Smooth muscle cell (in vitro differentiated cells): ENCODE measurements around the gene RASL11B. TPM values are rescaled to one million over a fixed set of nuclear protein-coding genes. Genes with fewer than 3 reads are reported as not detected.

Experiments used
- DNase-seq: peaks from one replicate; lab custom pipeline; 2025; ENCODE audit not compliant: unreplicated experiment; lab: John Stamatoyannopoulos, UW
- H2AFZ ChIP-seq: fragments of 200-600 bp; sonication (generic); 2 replicates; pipeline ENCODE4 v1.6.0; 2016; ENCODE audit warnings: antibody characterized with exemption, low read depth, mild to moderate bottlenecking
- H3F3A ChIP-seq: fragments of 200-600 bp; sonication (generic); 2 replicates; pipeline ENCODE4 v1.6.0; 2017; ENCODE audit warnings: antibody characterized with exemption, low read depth
- H3K27ac ChIP-seq: fragments of 200-600 bp; sonication (generic); 2 replicates; pipeline ENCODE4 v1.5.1; 2016; ENCODE audit warnings: low read depth, mild to moderate bottlenecking
- H3K27me3 ChIP-seq: fragments of 200-600 bp; sonication (generic); 2 replicates; pipeline ENCODE4 v1.6.1; 2016; ENCODE audit warnings: low read depth, mild to moderate bottlenecking
- H3K36me3 ChIP-seq: fragments of 200-600 bp; sonication (generic); 2 replicates; pipeline ENCODE4 v1.5.1; 2016; ENCODE audit warnings: low read depth
- H3K4me1 ChIP-seq: fragments of 200-600 bp; sonication (generic); 2 replicates; pipeline ENCODE4 v1.5.1; 2016; ENCODE audit warnings: low read depth
- H3K4me2 ChIP-seq: fragments of 200-600 bp; sonication (generic); 2 replicates; pipeline ENCODE4 v1.6.0; 2016; ENCODE audit warnings: mild to moderate bottlenecking
- H3K4me3 ChIP-seq: fragments of 200-600 bp; sonication (generic); 2 replicates; pipeline ENCODE4 v1.5.1; 2016; ENCODE audit warnings: mild to moderate bottlenecking
- H3K79me2 ChIP-seq: fragments of 200-600 bp; sonication (generic); 2 replicates; pipeline ENCODE4 v1.6.0; 2016; ENCODE audit warnings: low read depth, mild to moderate bottlenecking
- H3K9ac ChIP-seq: fragments of 200-600 bp; sonication (generic); 2 replicates; pipeline ENCODE4 v1.6.0; 2016; ENCODE audit warnings: low read depth
- H3K9me3 ChIP-seq: fragments of 200-600 bp; sonication (generic); replicated peaks from 2 replicates; pipeline ENCODE4 v1.5.1; 2016; ENCODE audit warnings: low read depth
- H4K20me1 ChIP-seq: fragments of 200-600 bp; sonication (generic); 2 replicates; pipeline ENCODE4 v1.6.0; 2016; ENCODE audit warnings: low read depth
- WGBS: methylation state at CpG from one replicate; pipeline ENCODE4 v1.1.7; 2016; ENCODE audit warnings: low lambda C conversion rate; 5-methylcytosine and 5-hydroxymethylcytosine counted together
- polyA plus RNA-seq: library from polyadenylated mRNA; unstranded; fragments of >200 nt; fragmentation: Nextera tagmentation; extraction: Ambion mirVana; gene quantifications from 2 replicates; pipeline ENCODE4 v1.2.1, GENCODE V29; 2016
- total RNA-seq: library from RNA; depleted of rRNA; stranded (reverse); fragments of >200 nt; gene quantifications from 2 replicates; pipeline ENCODE4 v1.2.3, GENCODE V29; 2014
- TF ChIP-seq, protein P1 (sequence below): fragments of 200-600 bp; sonication (generic); IDR thresholded peaks from 2 replicates; pipeline ENCODE4 v1.5.1; 2017; ENCODE audit warnings: borderline replicate concordance, mild to moderate bottlenecking, antibody characterized with exemption; ENCODE audit not compliant: insufficient read depth, poor library complexity, severe bottlenecking

Gene RASL11B
- total and polyA plus RNA-seq, 2 experiments from 2014 or later, result 42.9 to 59.6 TPM

DNA sequence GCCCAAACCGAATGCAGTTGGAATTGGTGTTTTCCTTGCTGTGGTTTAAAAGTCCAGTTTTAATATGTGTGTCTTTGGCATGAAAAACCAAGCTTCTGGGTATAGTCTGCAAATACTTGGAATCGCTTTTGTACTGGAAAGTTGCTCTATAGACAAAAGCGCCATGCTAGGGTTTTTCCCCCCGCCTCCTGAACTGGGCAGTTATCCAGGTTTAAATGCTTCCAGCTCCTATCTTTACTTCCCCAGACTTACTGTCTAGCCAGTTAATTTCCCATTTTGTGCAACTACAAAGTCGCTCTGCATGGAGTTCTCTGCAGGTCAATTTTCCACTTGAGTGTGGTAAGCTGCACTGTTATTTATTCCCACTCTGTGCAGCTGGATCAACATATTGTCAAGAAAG, 2.7 kb downstream of the RASL11B start:
- Histone ChIP-seq H3K4me2 (peak overlapping the region; percentile 97), H3K9me3 (no peaks in the 10 kb centered on the region), H3K27ac (peak overlapping the region; percentile 66), H2AFZ (no peak overlapping the region), H4K20me1 (peaks cover 26% of the 10 kb centered on the region), H3K4me1 (peaks cover 25% of the 10 kb centered on the region), H3K36me3 (no peaks in the 10 kb centered on the region), H3F3A (peaks cover 14% of the 10 kb centered on the region), H3K79me2 (peaks cover 24% of the 10 kb centered on the region), H3K4me3 (peak overlapping the region; percentile 86), H3K9ac (peak overlapping the region; percentile 80), H3K27me3 (no peaks in the 10 kb centered on the region)
- TF ChIP-seq, protein P1, sequence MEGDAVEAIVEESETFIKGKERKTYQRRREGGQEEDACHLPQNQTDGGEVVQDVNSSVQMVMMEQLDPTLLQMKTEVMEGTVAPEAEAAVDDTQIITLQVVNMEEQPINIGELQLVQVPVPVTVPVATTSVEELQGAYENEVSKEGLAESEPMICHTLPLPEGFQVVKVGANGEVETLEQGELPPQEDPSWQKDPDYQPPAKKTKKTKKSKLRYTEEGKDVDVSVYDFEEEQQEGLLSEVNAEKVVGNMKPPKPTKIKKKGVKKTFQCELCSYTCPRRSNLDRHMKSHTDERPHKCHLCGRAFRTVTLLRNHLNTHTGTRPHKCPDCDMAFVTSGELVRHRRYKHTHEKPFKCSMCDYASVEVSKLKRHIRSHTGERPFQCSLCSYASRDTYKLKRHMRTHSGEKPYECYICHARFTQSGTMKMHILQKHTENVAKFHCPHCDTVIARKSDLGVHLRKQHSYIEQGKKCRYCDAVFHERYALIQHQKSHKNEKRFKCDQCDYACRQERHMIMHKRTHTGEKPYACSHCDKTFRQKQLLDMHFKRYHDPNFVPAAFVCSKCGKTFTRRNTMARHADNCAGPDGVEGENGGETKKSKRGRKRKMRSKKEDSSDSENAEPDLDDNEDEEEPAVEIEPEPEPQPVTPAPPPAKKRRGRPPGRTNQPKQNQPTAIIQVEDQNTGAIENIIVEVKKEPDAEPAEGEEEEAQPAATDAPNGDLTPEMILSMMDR, result no peak
- 46% methylated on average over 5 of the region's 5 CpGs for WGBS
- no peak for DNase-seq

DNA sequence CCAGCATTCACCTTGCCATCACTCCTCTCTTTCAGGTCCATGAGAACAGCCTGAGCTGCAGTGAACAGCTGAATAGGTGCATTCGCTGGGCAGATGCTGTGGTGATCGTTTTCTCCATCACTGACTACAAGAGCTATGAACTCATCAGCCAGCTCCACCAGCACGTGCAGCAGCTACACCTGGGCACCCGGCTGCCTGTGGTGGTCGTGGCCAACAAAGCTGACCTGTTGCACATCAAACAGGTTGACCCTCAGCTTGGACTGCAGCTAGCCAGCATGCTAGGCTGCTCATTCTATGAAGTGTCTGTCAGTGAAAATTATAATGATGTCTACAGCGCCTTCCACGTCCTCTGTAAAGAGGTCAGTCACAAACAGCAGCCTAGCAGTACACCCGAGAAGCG, 3.2 kb downstream of the RASL11B start:
- H3K4me2 ChIP-seq, result peak overlapping the region; percentile 97
- no peaks in the 10 kb centered on the region for H3K36me3 ChIP-seq
- peak overlapping the region; percentile 66 for H3K27ac ChIP-seq
- H3K4me3 ChIP-seq, result no peak overlapping the region
- H3K9ac ChIP-seq, result peak overlapping the region; percentile 9
- H3K79me2 ChIP-seq, result peaks cover 24% of the 10 kb centered on the region
- no peak for DNase-seq
- no peaks in the 10 kb centered on the region for H3K27me3 ChIP-seq
- no peak overlapping the region for H2AFZ ChIP-seq
- TF ChIP-seq, protein P1, result no peak
- peaks cover 14% of the 10 kb centered on the region for H3F3A ChIP-seq
- H4K20me1 ChIP-seq, result peaks cover 26% of the 10 kb centered on the region
- 93% methylated on average over 9 of the region's 9 CpGs for WGBS
- H3K4me1 ChIP-seq, result peaks cover 25% of the 10 kb centered on the region
- no peaks in the 10 kb centered on the region for H3K9me3 ChIP-seq

DNA sequence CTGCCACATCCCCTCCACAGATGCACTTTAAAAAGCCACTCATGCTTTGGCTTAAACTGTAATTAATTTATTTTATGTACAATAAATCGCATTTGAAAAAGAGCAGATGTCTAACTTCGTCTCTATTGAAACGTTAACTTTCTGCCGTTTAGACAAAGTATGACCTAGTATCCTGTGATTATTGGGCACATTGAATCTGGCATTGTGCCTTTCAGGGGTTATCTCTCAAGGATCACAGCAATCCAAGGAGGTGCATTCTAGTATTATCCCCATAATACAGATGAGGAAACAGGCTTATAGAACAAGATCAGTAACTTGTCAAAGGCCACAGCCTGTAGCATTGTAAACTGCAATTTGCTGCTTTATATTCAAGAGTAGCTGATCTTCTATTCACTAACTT, 4.6 kb downstream of the RASL11B start:
- WGBS, result 75% methylated on average over 4 of the region's 4 CpGs
- Histone ChIP-seq H3K27me3 (no peaks in the 10 kb centered on the region), H3K4me1 (peaks cover 20% of the 10 kb centered on the region)

DNA sequence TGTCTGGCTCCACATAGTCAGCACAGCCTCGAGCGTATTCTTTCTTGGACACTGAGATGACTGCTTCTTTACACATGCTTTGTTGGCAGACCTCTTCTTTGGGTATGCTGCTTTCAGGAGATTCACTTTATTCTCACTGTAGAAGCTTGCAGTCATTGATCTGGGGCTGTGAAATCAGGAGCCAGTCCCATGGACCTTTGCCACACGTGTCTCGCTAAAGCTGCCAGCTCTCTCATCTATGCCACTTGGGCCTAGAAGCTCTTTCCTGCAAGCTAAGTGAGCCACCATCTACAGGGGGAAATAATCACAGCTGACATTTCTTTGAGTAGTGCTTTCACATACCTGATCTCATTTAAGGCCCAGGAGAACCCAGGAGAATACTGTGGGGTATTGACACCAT, 5.0 kb downstream of the RASL11B start:
- peak overlapping the region; percentile 83 for H3K27ac ChIP-seq
- no peak overlapping the region for H2AFZ ChIP-seq
- H3F3A ChIP-seq, result peaks cover 14% of the 10 kb centered on the region
- H3K9ac ChIP-seq, result no peak overlapping the region
- H3K36me3 ChIP-seq, result no peaks in the 10 kb centered on the region
- WGBS, result 90% methylated on average over 4 of the region's 4 CpGs
- DNase-seq, result no peak
- peaks cover 26% of the 10 kb centered on the region for H4K20me1 ChIP-seq
- TF ChIP-seq, protein P1, result no peak
- peaks cover 23% of the 10 kb centered on the region for H3K79me2 ChIP-seq
- no peaks in the 10 kb centered on the region for H3K9me3 ChIP-seq
- no peak overlapping the region for H3K4me3 ChIP-seq
- H3K27me3 ChIP-seq, result no peaks in the 10 kb centered on the region
- no peak overlapping the region for H3K4me2 ChIP-seq
- H3K4me1 ChIP-seq, result peaks cover 19% of the 10 kb centered on the region

More for the DNA sequence above, 4.6 kb downstream of the RASL11B start:
- Histone ChIP-seq H2AFZ (no peak overlapping the region), H3K36me3 (no peaks in the 10 kb centered on the region), H3K9me3 (no peaks in the 10 kb centered on the region), H3K9ac (no peak overlapping the region), H3K4me3 (no peak overlapping the region), H3K79me2 (peaks cover 24% of the 10 kb centered on the region), H3K4me2 (no peak overlapping the region), H3F3A (peaks cover 14% of the 10 kb centered on the region), H3K27ac (peak overlapping the region; percentile 21), H4K20me1 (peaks cover 26% of the 10 kb centered on the region)
- DNase-seq, result no peak
- TF ChIP-seq, protein P1, result no peak
